Globus pallidus (tissue), 1 donor: Measurements from ENCODE around the gene ARPC5L.
A peak's percentile ranks its signal among the peaks of the same experiment; 100 is the strongest.
"Not testable (repeated sequence)": the region's sequence is repeated elsewhere in the genome, so short reads cannot be mapped to it uniquely, and the experiment has no call there.

ENCODE experiments used
- DNase-seq: peaks from one replicate; pipeline ENCODE4 v3.0.0-alpha.2; 2015; ENCODE audit warnings: low spot score

ARPC5L gene

GRCh38 chr9:124861342-124862229 is at the start of gene ARPC5L, which contains the start of gene RPL35:
Gene ARPC5L (plus strand): TSS chr9:124862130. CDS start chr9:124869291, 7,161 bp downstream.
Gene RPL35 (minus strand): TSS chr9:124861957. CDS start chr9:124861912, 45 bp downstream.
- peak; percentile 94 for DNase-seq

- DNase-seq = no peak
These were observed 49.5 kb upstream of the ARPC5L start for GRCh38 chr9:124812441-124812876.

GRCh38 chr9:124813041-124813440 is 48.9 kb upstream of the ARPC5L start:
- DNase-seq = no peak

- DNase-seq = no peak
These were observed 48.3 kb upstream of the ARPC5L start for GRCh38 chr9:124813501-124814163.

DNA sequence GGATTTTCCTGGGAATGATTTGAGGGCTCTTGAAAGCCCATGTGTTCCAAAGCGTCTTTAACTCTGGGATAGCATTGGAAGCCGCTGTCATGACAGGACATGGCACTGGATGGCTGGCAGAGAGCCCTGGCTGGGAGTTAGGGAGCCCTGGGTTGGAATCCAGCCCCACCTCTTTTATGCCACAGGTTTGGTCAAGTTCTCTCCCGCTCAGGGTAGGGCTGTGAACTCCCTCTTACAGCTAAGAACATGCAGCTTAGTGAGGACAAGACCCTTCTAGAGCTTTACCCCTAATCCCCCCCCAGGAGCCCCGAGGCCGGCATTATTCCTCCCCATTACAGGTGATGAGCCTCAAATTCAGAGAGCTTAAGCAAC is 47.8 kb upstream of the ARPC5L start:
- no peak for DNase-seq

DNA sequence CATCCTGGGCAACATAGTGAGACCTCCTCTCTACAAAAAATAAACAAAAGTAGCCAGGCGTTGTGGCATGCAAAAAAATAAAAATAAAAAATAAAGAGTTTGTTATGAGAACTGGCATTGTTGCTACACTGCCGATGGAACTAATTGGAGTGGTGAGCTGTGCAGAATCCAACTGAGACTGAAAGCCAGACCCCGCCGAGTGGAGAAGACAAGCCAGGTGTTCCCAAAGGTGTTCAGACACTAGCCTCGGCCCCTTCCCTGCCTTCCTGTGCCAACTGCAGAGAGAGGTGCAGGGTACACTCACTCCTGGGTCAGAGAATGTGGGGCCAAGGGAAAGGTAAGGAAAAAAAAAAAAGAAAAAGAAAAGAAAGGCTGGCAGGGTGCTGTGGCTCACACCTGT is 46.3 kb upstream of the ARPC5L start:
- no peak for DNase-seq

DNA sequence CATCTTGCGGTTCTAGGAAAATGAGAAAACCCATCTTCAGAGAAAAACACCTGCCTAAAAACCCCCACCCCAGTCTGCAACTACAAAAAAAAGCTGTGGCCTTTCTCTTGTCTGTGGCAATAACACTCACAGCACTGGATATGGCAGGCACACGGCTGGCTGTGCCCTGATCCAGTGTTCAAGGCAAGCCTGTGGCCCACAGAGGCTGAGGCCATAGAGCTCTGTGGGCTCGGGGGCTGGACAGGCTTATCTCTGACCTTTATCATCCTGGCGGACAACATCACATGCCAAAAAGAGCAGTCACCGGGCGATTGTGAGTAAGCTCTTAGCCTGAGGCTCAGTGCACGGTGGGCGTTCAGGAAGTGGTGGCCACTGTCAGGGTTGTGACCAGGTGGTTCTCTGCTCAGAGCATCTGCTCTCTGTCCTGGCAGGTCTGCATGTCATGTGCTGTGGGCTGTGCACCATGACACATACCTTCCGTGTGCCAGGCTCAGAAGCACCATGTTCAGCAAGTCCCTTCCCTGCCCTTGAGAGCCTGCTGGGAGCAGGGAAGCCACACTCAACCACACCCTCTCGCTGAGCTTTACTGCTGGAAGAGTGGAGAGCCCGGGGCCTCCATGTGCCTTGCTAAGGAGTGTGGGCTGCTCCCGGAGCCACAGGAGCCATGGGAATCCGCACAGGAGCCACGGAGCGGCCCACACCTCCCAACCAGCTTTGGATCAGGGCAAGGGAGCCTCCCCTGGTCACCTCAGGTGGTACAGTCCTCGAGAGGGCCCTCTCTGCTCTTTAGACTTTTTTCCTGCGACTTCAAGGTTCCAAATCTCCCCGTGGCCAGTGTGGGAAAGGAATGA is 43.3 kb upstream of the ARPC5L start:
- no peak for DNase-seq

DNA sequence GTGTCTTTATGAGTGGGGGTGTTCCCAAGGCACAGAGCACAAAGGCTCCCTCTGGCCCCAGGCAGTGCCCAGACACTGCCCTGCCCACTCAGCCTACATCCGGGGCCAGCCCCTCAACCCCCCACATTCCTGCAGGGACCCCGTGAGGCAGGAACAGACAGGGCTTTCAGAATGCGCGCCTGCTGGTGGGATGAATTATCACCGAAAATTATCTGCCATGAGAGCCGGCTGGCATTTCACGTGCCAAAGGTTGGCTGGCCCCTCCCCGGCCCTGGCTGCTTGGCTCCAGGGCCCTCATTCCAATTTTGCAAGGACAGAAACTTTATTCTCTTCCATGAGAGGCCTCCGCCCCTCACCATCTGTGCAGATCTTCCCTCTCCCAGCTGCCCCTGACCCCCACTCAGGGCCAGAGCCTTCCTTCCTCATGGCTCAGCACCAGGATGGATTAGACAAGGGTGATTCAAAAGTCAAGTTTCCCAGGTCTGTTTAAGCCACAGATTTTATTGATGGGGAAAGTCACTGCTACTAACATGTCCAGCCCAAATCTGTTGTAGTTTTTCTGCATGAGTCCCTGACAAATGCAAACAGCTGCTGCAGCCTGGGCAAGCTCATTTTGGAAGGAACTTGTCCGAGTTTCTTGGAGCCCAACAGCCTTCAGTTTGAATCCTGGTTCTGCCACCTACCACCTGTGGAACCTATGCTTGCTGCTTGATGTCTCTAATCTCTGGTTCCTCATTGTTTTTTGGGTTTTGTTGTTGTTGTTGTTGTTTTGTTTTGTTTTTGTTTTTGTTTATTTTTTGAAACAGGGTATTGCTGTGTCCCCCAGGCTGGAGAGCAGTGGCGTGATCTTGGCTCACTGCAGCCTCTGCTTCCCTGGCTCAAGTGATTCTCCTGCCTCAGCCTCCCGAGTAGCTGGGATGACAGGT is 41.0 kb upstream of the ARPC5L start:
- DNase-seq = no peak

DNA sequence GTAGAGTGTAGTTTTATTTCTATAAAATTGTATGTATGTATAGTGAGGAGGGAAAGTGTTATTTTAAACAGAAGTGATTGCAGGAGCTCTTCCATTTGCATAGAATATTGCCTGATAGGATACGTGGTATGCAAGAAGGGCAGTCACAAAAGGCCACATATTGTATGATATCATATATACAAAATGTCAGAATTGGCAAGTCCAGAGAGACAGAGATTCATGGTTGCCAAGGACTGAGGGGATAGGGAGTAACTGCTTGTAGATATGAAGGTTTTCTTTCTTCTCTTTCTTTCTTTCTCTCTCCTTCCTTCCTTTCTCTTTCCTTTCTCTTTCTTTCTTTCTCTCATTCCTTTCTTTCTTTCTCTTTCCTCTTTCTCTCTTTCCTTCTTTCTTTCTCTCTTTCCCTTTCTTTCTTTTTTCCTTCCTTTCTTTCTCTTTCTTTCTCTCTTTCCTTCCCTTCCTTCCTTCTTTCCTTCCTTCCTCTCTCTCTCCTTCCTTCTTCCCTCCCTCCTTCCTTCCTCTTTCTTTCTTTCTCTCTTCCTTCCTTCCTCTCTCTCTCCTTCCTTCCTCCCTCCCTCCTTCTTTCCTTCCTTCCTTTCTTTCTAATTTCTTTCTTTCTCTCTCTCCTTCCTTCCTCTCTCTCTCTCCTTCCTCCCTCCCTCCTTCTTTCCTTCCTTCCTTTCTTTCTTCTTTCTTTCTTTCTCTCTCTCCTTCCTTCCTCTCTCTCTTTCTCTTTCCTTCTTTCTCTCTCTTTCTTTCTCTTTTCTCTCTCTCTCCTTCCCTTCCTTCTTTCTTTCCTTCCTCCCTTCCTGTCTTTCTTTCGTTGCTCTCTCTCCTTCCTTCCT is 33.2 kb upstream of the ARPC5L start:
- no peak for DNase-seq

DNA sequence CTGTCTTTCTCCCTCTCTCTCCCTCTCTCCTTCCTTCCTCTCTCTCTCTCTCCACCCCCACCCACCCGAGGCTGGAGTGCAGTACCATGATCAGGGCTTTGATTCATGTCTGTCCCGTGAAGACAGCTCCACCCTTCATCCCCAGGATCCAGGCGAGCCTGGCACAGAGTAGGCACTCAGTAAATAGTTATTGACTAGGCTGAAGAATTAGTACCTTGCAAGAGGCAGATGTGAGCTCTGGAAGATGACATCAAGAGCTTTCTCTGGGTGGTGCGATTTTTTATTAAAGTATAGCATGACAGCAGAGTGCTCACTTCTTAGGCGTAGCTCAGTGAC is 32.6 kb upstream of the ARPC5L start:
- no peak for DNase-seq

GRCh38 chr9:124830593-124830992 is 31.3 kb upstream of the ARPC5L start:
- no peak for DNase-seq

DNA sequence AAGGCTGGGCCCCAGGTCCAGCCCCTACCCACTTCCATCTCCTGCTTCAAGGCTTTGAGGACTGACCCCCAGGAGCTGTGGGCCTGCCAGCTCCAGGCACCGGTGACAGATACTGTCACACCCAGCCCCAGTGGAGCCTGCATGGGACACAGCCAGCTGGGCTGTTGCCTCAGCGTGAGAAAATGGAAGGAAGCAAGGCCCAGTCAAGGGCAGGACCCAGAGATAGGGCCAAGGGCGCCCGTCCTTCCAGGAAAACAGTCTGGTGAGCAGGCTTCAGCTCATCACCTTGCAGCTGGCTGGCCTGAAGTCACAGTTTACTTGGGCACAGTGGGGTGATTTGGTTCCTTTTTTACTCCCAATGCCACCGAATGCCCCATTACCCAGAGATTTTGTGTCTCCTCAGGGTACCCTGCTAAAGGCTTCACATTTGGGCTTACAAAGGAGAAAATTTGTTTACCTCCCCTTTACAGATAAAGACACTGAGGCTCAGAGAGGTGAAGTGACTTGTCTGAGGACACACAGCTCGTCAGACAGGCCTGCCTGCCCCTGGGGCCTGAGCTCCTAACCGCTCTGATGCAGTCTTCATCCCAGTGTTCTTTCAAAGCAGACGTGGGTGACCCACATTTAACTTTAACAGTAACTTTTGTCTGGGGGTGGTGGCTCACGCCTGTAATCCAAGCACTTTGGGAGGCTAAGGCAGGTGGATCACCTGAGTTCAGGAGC is 30.1 kb upstream of the ARPC5L start:
- DNase-seq = no peak

DNA sequence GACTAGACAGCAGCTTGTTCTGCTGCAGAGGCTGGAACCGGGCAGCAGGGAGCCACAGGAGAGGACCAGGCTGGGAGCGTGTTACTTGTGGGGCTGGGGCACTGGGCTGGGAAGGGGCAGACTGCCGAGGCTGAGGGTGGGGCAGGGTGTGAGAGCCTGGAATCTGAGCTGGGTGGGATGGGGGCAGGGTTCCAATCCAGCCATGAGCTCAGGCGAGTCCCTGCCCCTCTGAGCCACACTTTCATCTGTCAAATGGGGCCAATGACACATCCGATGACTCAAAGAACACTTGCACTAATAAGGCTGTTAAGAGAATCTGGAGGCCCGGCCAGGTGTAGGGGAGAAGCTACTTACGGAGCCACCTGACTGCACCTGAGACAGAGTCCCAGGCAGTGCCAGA is 27.3 kb upstream of the ARPC5L start:
- no peak for DNase-seq

DNA sequence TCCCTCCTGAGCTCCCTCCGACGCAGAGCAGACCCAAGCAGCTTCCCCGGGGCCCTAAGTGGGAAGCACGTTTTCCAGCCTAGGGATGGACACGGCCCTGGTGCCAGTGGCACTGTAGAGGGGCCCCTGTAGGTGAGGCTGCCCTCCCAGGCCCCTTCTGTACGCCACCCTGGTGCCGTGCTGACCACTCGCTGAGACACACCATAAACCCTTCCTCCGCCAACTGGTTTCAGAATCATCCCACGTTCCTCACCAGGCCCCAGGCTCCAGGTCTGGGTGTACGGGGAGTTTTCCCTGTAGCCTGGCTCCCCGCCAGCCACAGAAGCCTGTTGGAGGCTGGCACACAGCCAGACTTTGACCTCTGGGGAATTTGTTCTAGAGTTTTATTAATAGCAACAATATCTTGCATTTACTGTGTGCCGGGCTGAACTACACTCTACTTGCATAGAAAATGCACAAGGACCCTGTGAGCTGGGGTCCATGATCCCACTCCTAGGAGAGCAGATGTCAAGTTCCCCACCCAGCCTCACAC is 26.8 kb upstream of the ARPC5L start:
- DNase-seq = no peak

DNA sequence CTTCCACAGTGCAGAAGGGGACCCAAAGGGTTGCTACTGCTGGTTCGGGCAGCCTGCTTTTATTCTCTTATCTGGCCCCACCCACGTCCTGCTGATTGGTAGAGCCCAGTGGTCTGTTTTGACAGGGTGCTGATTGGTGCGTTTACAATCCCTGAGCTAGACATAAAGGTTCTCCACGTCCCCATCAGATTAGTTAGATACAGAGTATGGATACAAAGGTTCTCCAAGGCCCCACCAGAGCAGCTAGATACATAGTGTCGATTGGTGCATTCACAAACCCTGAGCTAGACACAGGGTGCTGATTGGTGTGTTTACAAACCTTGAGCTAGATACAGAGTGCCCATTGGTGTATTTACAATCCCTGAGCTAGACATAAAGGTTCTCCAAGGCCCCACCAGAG is 23.8 kb upstream of the ARPC5L start:
- not testable (repeated sequence) for DNase-seq

GRCh38 chr9:124838567-124839275 is 23.2 kb upstream of the ARPC5L start:
- not testable (repeated sequence) for DNase-seq

DNA sequence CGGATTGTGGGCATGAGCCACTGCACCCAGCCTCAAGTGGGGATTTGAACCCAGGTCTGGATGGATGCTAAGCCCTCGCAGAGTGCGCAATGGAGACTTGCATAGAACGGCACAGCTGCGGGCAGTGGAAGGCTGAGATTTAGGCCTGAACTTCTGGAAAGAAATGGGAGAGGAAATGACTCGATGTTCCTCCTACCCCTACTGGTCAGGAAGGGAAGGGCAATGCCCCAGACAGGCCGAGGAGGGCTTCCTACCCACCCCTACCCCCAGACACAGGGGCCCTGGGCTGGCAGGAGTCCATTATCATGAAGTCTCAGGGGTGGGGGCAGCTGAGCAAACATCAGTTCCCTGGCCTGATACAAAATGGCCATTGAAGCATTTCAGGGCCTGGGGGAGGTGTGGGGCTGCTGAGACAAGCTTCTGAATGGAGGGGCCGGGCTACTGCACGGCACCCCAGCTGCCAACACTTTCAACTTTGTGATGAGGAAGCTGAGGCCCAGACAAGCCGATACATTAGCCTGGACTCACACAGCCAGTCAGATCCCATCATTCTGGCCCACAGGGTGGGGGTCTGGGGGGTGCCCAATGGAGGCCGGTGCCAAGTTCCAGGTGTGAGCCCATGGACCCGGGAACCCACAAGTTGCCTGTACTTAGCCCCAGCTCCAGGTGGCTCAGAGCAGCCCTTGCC is 22.2 kb upstream of the ARPC5L start:
- no peak for DNase-seq

- no peak for DNase-seq
These were observed 21.6 kb upstream of the ARPC5L start for GRCh38 chr9:124840300-124840833.
